GM12878 (cell line): ENCODE results near the gene KLF9. TPM values are rescaled to one million over a fixed set of nuclear protein-coding genes. Genes with fewer than 3 reads are reported as not detected.

Experiments used
- HDGF ChIP-seq: fragments of 450-650 bp; IDR thresholded peaks from 2 replicates; pipeline ENCODE4 v1.6.1; 2016; ENCODE audit warnings: antibody characterized with exemption
- NFYA ChIP-seq: IDR thresholded peaks from 2 replicates; pipeline ENCODE4 v1.6.1; 2011; ENCODE audit warnings: low read depth, mild to moderate bottlenecking, low read length, improper control_type of control experiment, borderline replicate concordance
- RCOR1 ChIP-seq: conservative IDR thresholded peaks from 2 replicates; pipeline ENCODE4 v1.6.1; 2012; ENCODE audit warnings: low read depth, low read length, improper control_type of control experiment
- SKIL ChIP-seq: fragments of 450-650 bp; IDR thresholded peaks from 2 replicates; pipeline ENCODE4 v1.6.1; 2017; ENCODE audit warnings: mild to moderate bottlenecking, low read depth, inconsistent platforms; ENCODE audit not compliant: poor library complexity, severe bottlenecking
- SRF ChIP-seq, 2 experiments: IDR thresholded peaks; 2 replicates each; pipeline ENCODE4 v1.6.1; 2011; ENCODE audit warnings: low read depth in 2 of 2, low read length in 2 of 2, mild to moderate bottlenecking in 1 of 2, moderate library complexity in 1 of 2
- YY1 ChIP-seq: IDR thresholded peaks from 2 replicates; pipeline ENCODE4 v1.6.1; 2011; ENCODE audit warnings: low read depth, mild to moderate bottlenecking, low read length
- ZNF274 ChIP-seq: IDR thresholded peaks from one replicate; pipeline ENCODE4 v1.8.0; 2011; ENCODE audit not compliant: insufficient read length, insufficient read depth
- ZNF687 ChIP-seq: fragments of 450-650 bp; IDR thresholded peaks from 2 replicates; pipeline ENCODE4 v1.6.1; 2017; ENCODE audit warnings: mild to moderate bottlenecking, moderate library complexity
- polyA plus RNA-seq, 11 experiments: library from polyadenylated mRNA; depleted of rRNA in 4 of 11; unstranded in 6 of 11; stranded (reverse) in 5 of 11; fragments of >200 nt; fragmentation: Nextera tagmentation in 4 of 11; fragmentation: Illumina TruSeq in 1 of 11; extraction: Ambion mirVana in 4 of 11; extraction: Trizol in 1 of 11; gene quantifications; 1 replicate in 1 of 11; 2 replicates in 10 of 11; pipeline versions ENCODE4 v1.2.1 to v1.2.3, GENCODE V29; 2011 to 2016; ENCODE audit warnings: inconsistent platforms in 2 of 11, missing spikeins in 2 of 11, low read depth in 1 of 11
- total RNA-seq, 4 experiments: library from RNA; depleted of rRNA in 3 of 4; stranded (reverse); fragments of >200 nt in 3 of 4; fragmentation: Illumina TruSeq in 1 of 4; extraction: Trizol in 1 of 4; gene quantifications; 2 replicates each; pipeline versions ENCODE4 v1.2.1 to v1.2.3, GENCODE V29; 2013 to 2021

KLF9 gene
- total and polyA plus RNA-seq, 10 of the 15 experiments (the other 5 are each of a cell fraction or from before 2014, with no cell fraction given), result 0.09 to 0.96 (median 0.83) TPM

- no peak for TF ChIP-seq ZNF687
- TF ChIP-seq YY1, result no peak
- no peak for TF ChIP-seq HDGF
- no peak for TF ChIP-seq RCOR1
- TF ChIP-seq NFYA, result no peak
- TF ChIP-seq ZNF274, result no peak
- no peak for TF ChIP-seq SRF (IDR thresholded peaks at IDR 0.05; ENCODE audit: low read depth in 2 of 2, low read length in 2 of 2)
- no peak for TF ChIP-seq SKIL
These were observed 3.1 kb downstream of the KLF9 start (continued) for GRCh38 chr9:70411121-70411929.
